ENCODE measurements around the gene CFAP97D1.

DNA sequence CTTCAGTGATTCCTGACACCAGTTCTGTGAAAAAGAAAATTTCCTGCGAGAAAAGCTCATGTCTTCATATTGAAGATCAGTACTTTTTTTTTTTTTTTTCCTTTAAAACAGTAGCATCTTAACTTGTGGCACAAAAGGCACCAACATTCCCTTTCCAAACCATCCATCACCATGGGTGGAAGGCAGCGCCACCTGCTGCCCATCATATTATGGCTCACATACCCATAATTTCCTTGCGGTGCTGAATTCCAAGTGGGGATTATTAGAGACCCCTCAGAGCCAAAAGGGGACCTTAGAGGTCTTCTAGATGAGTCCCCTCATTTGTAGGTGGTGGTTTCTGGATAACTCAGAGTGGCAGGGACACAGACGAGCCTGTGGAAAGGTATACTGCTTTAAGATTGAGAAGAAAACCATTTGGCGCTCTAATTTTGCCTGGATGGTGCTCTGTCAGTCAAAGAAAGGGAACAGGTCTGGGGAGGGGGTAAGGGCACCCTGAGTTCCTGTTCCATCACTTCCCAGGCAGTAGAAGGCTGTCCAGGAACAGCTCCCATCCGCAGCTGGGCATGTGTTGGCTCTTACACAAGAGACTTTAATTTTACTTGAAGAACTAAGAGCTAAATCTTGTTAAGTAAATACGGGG, 13.7 kb upstream of the CFAP97D1 start:
- TF ChIP-seq, protein P1, sequence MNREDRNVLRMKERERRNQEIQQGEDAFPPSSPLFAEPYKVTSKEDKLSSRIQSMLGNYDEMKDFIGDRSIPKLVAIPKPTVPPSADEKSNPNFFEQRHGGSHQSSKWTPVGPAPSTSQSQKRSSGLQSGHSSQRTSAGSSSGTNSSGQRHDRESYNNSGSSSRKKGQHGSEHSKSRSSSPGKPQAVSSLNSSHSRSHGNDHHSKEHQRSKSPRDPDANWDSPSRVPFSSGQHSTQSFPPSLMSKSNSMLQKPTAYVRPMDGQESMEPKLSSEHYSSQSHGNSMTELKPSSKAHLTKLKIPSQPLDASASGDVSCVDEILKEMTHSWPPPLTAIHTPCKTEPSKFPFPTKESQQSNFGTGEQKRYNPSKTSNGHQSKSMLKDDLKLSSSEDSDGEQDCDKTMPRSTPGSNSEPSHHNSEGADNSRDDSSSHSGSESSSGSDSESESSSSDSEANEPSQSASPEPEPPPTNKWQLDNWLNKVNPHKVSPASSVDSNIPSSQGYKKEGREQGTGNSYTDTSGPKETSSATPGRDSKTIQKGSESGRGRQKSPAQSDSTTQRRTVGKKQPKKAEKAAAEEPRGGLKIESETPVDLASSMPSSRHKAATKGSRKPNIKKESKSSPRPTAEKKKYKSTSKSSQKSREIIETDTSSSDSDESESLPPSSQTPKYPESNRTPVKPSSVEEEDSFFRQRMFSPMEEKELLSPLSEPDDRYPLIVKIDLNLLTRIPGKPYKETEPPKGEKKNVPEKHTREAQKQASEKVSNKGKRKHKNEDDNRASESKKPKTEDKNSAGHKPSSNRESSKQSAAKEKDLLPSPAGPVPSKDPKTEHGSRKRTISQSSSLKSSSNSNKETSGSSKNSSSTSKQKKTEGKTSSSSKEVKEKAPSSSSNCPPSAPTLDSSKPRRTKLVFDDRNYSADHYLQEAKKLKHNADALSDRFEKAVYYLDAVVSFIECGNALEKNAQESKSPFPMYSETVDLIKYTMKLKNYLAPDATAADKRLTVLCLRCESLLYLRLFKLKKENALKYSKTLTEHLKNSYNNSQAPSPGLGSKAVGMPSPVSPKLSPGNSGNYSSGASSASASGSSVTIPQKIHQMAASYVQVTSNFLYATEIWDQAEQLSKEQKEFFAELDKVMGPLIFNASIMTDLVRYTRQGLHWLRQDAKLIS (CRISPR knock-in tag; IDR thresholded peaks at IDR 0.05; ENCODE audit: borderline replicate concordance), result no peak
- TF ChIP-seq ZNF263 (CRISPR knock-in tag; IDR thresholded peaks at IDR 0.05; ENCODE audit: low read depth), result no peak
- TF ChIP-seq CTCF (IDR thresholded peaks at IDR 0.05), result peak; percentile 82
- TF ChIP-seq, protein P2, sequence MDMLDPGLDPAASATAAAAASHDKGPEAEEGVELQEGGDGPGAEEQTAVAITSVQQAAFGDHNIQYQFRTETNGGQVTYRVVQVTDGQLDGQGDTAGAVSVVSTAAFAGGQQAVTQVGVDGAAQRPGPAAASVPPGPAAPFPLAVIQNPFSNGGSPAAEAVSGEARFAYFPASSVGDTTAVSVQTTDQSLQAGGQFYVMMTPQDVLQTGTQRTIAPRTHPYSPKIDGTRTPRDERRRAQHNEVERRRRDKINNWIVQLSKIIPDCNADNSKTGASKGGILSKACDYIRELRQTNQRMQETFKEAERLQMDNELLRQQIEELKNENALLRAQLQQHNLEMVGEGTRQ (CRISPR knock-in tag; IDR thresholded peaks at IDR 0.05), result no peak
- no peak for TF ChIP-seq ATF1 (CRISPR knock-in tag; IDR thresholded peaks at IDR 0.05)
- TF ChIP-seq FOXP1 (CRISPR knock-in tag; IDR thresholded peaks at IDR 0.05; ENCODE audit: borderline replicate concordance), result no peak
- no peak for TF ChIP-seq TP53 (CRISPR knock-in tag; IDR thresholded peaks at IDR 0.05)
- TF ChIP-seq ZNF232 (CRISPR knock-in tag; IDR thresholded peaks at IDR 0.05), result no peak
- TF ChIP-seq PRRX2 (CRISPR knock-in tag; IDR thresholded peaks at IDR 0.05), result no peak
- TF ChIP-seq, protein P3, sequence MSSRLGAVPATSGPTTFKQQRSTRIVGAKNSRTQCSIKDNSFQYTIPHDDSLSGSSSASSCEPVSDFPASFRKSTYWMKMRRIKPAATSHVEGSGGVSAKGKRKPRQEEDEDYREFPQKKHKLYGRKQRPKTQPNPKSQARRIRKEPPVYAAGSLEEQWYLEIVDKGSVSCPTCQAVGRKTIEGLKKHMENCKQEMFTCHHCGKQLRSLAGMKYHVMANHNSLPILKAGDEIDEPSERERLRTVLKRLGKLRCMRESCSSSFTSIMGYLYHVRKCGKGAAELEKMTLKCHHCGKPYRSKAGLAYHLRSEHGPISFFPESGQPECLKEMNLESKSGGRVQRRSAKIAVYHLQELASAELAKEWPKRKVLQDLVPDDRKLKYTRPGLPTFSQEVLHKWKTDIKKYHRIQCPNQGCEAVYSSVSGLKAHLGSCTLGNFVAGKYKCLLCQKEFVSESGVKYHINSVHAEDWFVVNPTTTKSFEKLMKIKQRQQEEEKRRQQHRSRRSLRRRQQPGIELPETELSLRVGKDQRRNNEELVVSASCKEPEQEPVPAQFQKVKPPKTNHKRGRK (CRISPR knock-in tag; IDR thresholded peaks at IDR 0.05; ENCODE audit: borderline replicate concordance), result no peak
- no peak for TF ChIP-seq ELF4 (CRISPR knock-in tag; IDR thresholded peaks at IDR 0.05; ENCODE audit: low read depth)
